GM23338 (cell line): ENCODE data around the gene HAPLN2. TPM values are rescaled to one million over a fixed set of nuclear protein-coding genes. Genes with fewer than 3 reads are reported as not detected.
A peak's percentile ranks its signal among the peaks of the same experiment; 100 is the strongest.

ENCODE experiments used
- ATAC-seq: fragments of 200-7000 bp; cut with Tn5 transposase; 3 replicates; pipeline ENCODE4 v1.9.1; 2020
- DNase-seq: peaks from one replicate; pipeline ENCODE4 v3.0.0-alpha.2; 2015; ENCODE audit warnings: low spot score
- H2AFZ ChIP-seq: fragments of 200-600 bp; sonication (generic); 2 replicates; pipeline ENCODE4 v1.8.0; 2016; ENCODE audit warnings: antibody characterized with exemption, mild to moderate bottlenecking, moderate library complexity
- H3F3A ChIP-seq: fragments of 200-600 bp; sonication (generic); replicated peaks from 2 replicates; pipeline ENCODE4 v1.8.0; 2017; ENCODE audit warnings: antibody characterized with exemption, mixed run types, low read depth
- H3K27ac ChIP-seq: fragments of 200-600 bp; sonication (generic); 2 replicates; pipeline ENCODE4 v1.6.1; 2016; ENCODE audit warnings: low read depth
- H3K27me3 ChIP-seq: fragments of 200-600 bp; sonication (generic); 2 replicates; pipeline ENCODE4 v1.8.0; 2016; ENCODE audit warnings: mild to moderate bottlenecking, mixed run types, moderate library complexity; ENCODE audit not compliant: insufficient read depth
- H3K36me3 ChIP-seq: fragments of 200-600 bp; sonication (generic); 2 replicates; pipeline ENCODE4 v1.8.0; 2016; ENCODE audit warnings: mild to moderate bottlenecking; ENCODE audit not compliant: insufficient read depth
- H3K4me1 ChIP-seq: fragments of 200-600 bp; sonication (generic); 2 replicates; pipeline ENCODE4 v1.8.0; 2016; ENCODE audit warnings: mild to moderate bottlenecking, moderate library complexity; ENCODE audit not compliant: insufficient read depth
- H3K4me2 ChIP-seq: fragments of 200-600 bp; sonication (generic); 2 replicates; pipeline ENCODE4 v1.7.1; 2017; ENCODE audit warnings: mixed run types
- H3K4me3 ChIP-seq: fragments of 200-600 bp; sonication (generic); 2 replicates; pipeline ENCODE4 v1.6.1; 2016; ENCODE audit warnings: mixed run types
- H3K79me2 ChIP-seq: fragments of 200-600 bp; sonication (generic); replicated peaks from 2 replicates; pipeline ENCODE4 v1.8.0; 2017; ENCODE audit warnings: mild to moderate bottlenecking; ENCODE audit not compliant: insufficient read depth
- H3K9me2 ChIP-seq: fragments of 200-600 bp; sonication (generic); 2 replicates; pipeline ENCODE4 v1.8.0; 2017; ENCODE audit not compliant: insufficient read depth
- H4K20me1 ChIP-seq: fragments of 200-600 bp; sonication (generic); replicated peaks from 2 replicates; pipeline ENCODE4 v1.8.0; 2017; ENCODE audit warnings: mild to moderate bottlenecking; ENCODE audit not compliant: insufficient read depth
- H3K27ac Mint-ChIP-seq: 2 replicates; pipeline ENCODE4 v1.8.0; 2020; ENCODE audit warnings: inconsistent platforms, mild to moderate bottlenecking, moderate library complexity, mixed read lengths
- H3K27me3 Mint-ChIP-seq: 3 replicates; pipeline ENCODE4 v1.8.0; 2022; ENCODE audit warnings: low read depth, mild to moderate bottlenecking, moderate library complexity, mixed read lengths, inconsistent platforms; ENCODE audit not compliant: insufficient read depth, poor library complexity
- H3K36me3 Mint-ChIP-seq: 3 replicates; pipeline ENCODE4 v1.8.0; 2021; ENCODE audit warnings: low read depth, mild to moderate bottlenecking, inconsistent platforms, moderate library complexity, mixed read lengths
- H3K4me1 Mint-ChIP-seq: 3 replicates; pipeline ENCODE4 v1.8.0; 2020; ENCODE audit warnings: mild to moderate bottlenecking, inconsistent platforms, mixed read lengths
- H3K4me3 Mint-ChIP-seq: 3 replicates; pipeline ENCODE4 v1.8.0; 2021; ENCODE audit warnings: moderate library complexity, mild to moderate bottlenecking, inconsistent platforms, mixed read lengths
- H3K9me3 Mint-ChIP-seq: 3 replicates; pipeline ENCODE4 v1.8.0; 2020; ENCODE audit warnings: moderate library complexity, mild to moderate bottlenecking, inconsistent platforms, mixed read lengths
- CREB1 ChIP-seq: fragments of 250-450 bp; sonication (Bioruptor Pico); IDR thresholded peaks from 2 replicates; pipeline ENCODE4 v1.5.0; 2020; ENCODE audit warnings: low read depth, mild to moderate bottlenecking, moderate library complexity
- CTCF ChIP-seq, 2 experiments: fragments of 200-600 bp in 1 of 2; sonication (generic) in 1 of 2; conservative IDR thresholded peaks; 2 replicates each; pipeline versions ENCODE4 v1.5.1 to v1.6.1; 2016 to 2017; ENCODE audit warnings: antibody characterized with exemption in 2 of 2, low read depth in 2 of 2, mild to moderate bottlenecking in 2 of 2, moderate library complexity in 1 of 2
- ETS1 ChIP-seq: IDR thresholded peaks from 2 replicates; pipeline ENCODE4 v1.6.1; 2016; ENCODE audit warnings: antibody characterized with exemption
- EZH2 ChIP-seq: fragments of 200-600 bp; sonication (generic); IDR thresholded peaks from one replicate; pipeline ENCODE4 v1.8.0; 2017; ENCODE audit warnings: antibody characterized with exemption, mild to moderate bottlenecking, low read depth; ENCODE audit not compliant: unreplicated experiment
- EZH2phosphoT487 ChIP-seq: fragments of 200-600 bp; sonication (generic); IDR thresholded peaks from one replicate; pipeline ENCODE4 v1.8.1; 2018; ENCODE audit warnings: antibody characterized with exemption; ENCODE audit not compliant: unreplicated experiment
- JUNB ChIP-seq: IDR thresholded peaks from one replicate; pipeline ENCODE4 v1.6.1; 2016; ENCODE audit warnings: antibody characterized with exemption; ENCODE audit not compliant: unreplicated experiment
- NANOG ChIP-seq: IDR thresholded peaks from 2 replicates; pipeline ENCODE4 v1.6.1; 2016; ENCODE audit warnings: antibody characterized with exemption, borderline replicate concordance
- POLR2AphosphoS5 ChIP-seq: IDR thresholded peaks from 2 replicates; pipeline ENCODE4 v1.6.1; 2016; ENCODE audit warnings: antibody characterized with exemption, low read depth
- REST ChIP-seq: IDR thresholded peaks from one replicate; pipeline ENCODE4 v1.6.1; 2018; ENCODE audit warnings: antibody characterized with exemption; ENCODE audit not compliant: unreplicated experiment
- STAT1 ChIP-seq: IDR thresholded peaks from one replicate; pipeline ENCODE4 v1.6.1; 2016; ENCODE audit warnings: antibody characterized with exemption; ENCODE audit not compliant: unreplicated experiment
- ZNF114 ChIP-seq: fragments of 250-450 bp; sonication (Bioruptor Pico); IDR thresholded peaks from 2 replicates; pipeline ENCODE4 v1.5.0; 2020; ENCODE audit warnings: mild to moderate bottlenecking, moderate library complexity
- ZNF331 ChIP-seq: fragments of 250-450 bp; sonication (Bioruptor Pico); IDR thresholded peaks from 2 replicates; pipeline ENCODE4 v1.5.0; 2020; ENCODE audit warnings: low read depth, mild to moderate bottlenecking, moderate library complexity
- ZNF462 ChIP-seq: fragments of 250-450 bp; sonication (Bioruptor Pico); IDR thresholded peaks from 2 replicates; pipeline ENCODE4 v1.5.0; 2020; ENCODE audit warnings: mild to moderate bottlenecking, moderate library complexity
- polyA plus RNA-seq: library from polyadenylated mRNA; unstranded; fragments of >200 nt; fragmentation: Nextera tagmentation; extraction: Ambion mirVana; gene quantifications from 2 replicates; pipeline ENCODE4 v1.2.1, GENCODE V29; 2016
- total RNA-seq: library from RNA; depleted of rRNA; stranded (reverse); fragments of >200 nt; shearing (Covaris generic); gene quantifications from 2 replicates; pipeline ENCODE4 v1.2.3, GENCODE V29; 2014

Gene HAPLN2
- total and polyA plus RNA-seq, 2 experiments from 2014 or later = 0.53 TPM; not detected in 1

GRCh38 chr1:156662800-156663055 is 43.5 kb downstream of the HAPLN2 start:
- H3K9me2 ChIP-seq = no peaks in the 10 kb centered on the region
- peaks cover 36% of the 10 kb centered on the region for H3K27me3 Mint-ChIP-seq
- no peak overlapping the region for H2AFZ ChIP-seq
- H3K27ac Mint-ChIP-seq = peak overlapping the region; percentile 35; the same call in 1 of the 2 replicates
- no peaks in the 10 kb centered on the region for H4K20me1 ChIP-seq
- H3K4me3 Mint-ChIP-seq = no peak overlapping the region; the same call in 2 of the 3 replicates
- H3K4me2 ChIP-seq = peak overlapping the region; percentile 78
- H3K27ac ChIP-seq = peak overlapping the region; percentile 93
- peaks cover 80% of the 10 kb centered on the region for H3K4me1 ChIP-seq
- H3K79me2 ChIP-seq = no peaks in the 10 kb centered on the region
- H3K4me1 Mint-ChIP-seq = peaks cover 75% of the 10 kb centered on the region
- H3K4me3 ChIP-seq = no peak overlapping the region
- H3K9me3 Mint-ChIP-seq = no peaks in the 10 kb centered on the region; the same call in 1 of the 3 replicates
- H3F3A ChIP-seq = peaks cover 28% of the 10 kb centered on the region; the same call in 1 of the 2 replicates
- ATAC-seq (no peak), DNase-seq (no peak)
- no peak for TF ChIP-seq REST
- no peak for TF ChIP-seq POLR2AphosphoS5
- TF ChIP-seq STAT1 = no peak
- TF ChIP-seq ZNF331 = no peak
- no peak for TF ChIP-seq JUNB
- no peak for TF ChIP-seq EZH2
- TF ChIP-seq EZH2phosphoT487 = no peak
- TF ChIP-seq ZNF114 (CRISPR knock-in tag) = no peak
- TF ChIP-seq ETS1 = no peak
- TF ChIP-seq CREB1 (CRISPR knock-in tag) = no peak
- no peak for TF ChIP-seq NANOG
- TF ChIP-seq ZNF462 = no peak
- no peak for TF ChIP-seq CTCF (conservative IDR thresholded peaks at IDR 0.05; ENCODE audit: low read depth in 2 of 2)
- H3K36me3 ChIP-seq = no peaks in the 10 kb centered on the region
- peaks cover 21% of the 10 kb centered on the region for H3K27me3 ChIP-seq
- H3K36me3 Mint-ChIP-seq = peaks cover 2% of the 10 kb centered on the region; the same call in 1 of the 3 replicates
